ENCODE data around the gene PUS1.

The PUS1 gene

GRCh38 chr12:131902332-131903241 is 26.5 kb upstream of the PUS1 start:
- DNase-seq (ENCODE audit: low spot score) = no peak

DNA sequence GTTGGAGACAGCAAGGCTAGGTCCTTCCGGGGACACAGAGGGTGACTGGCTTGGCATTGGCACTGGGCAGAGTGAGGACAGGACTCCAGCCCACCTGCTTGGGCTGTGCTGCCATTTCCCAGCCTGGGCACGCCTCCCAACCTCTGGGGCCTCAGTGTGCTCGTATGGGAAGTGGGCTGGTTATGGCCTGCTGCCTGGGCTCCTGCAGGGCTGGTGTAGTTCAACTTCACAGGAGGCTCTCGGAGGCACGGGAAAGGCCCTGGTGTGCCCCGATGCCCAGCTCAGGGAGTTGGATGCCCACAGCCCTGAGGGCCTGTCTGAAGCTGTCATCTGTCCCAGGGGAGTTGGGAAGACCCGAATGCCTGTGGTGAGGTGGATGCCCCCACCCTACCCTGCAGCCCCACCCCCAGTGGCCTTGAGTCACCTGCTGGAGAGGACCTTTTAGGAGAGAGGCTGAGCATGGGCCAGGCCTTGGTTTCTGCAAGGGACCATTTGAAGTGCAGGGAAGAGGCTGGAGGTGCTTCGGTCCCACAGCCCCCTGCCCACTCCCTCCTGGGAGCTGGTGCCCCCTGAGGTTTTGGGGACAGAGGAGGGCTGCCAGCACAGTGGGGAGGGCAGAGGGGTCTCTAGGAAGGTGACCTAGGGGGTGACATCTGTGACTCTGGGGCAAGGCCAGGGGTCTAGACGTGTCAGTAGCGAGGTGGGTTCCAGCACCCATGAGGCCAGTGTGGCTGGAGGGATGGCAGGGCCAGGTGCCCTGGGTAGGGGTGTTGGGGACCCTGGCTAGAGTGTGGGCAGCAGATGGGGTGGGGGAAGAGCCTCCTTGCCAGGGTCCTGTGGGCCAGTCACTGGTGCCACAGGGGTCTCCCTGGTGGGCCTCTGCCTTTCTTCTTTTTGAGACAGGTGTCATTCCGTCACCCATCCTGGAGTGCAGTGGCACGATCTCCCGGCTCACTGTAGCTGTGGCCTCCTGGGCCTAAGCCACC is 25.5 kb upstream of the PUS1 start:
- DNase-seq (ENCODE audit: low spot score) = no peak

- DNase-seq (ENCODE audit: low spot score) = no peak
These were observed 24.7 kb upstream of the PUS1 start for GRCh38 chr12:131904346-131904745.

DNA sequence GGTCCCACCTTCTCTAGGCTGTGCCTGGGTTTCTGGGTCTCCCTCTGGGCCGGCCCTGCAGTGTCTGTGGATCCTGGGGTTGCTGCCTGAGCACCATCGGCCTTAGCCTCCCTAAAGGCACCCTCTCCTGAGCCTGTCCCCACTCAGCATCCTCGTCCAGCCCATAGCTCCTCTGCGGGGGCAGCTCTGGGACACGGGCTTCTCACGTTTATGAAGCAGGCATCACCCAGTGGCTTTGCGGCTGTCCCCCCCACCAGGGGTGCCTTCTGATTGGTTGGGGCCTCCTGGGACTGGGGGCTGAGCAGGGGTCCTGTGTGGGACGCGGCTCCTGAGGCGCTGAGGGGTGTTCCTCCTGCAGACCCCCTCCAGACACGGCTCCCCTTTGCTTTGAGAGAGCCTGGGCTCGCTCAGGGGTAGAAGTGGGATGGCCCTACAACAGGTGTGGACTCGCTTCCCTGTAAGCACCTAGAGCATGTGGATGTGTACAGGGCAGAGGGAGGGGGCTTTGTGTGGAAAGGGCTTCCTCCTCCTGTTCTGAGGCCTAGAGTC is 23.9 kb upstream of the PUS1 start:
- no peak for DNase-seq (ENCODE audit: low spot score)

DNA sequence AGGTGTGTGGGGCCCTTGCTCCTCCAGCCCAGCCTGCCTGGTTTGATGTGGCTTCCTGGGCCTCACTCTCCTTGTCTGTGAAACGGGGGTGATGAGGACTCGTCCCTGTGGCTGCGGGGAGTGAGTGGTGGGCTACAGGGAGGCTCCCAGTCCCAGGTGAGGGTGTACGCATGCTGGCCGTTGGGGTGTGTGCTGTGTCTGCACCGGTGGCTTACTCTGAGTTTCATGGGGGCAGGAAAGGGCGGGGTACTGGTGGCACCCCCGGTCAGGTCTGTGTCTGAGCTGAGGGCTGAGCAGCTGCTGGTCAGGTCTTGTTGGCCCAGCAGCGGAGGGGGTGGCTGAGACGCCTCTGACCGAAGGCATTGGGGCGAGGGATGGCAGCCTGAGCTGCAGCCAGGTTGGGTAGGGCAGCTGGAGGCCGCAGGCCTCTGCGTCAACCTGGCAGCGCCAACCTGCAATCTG is 23.4 kb upstream of the PUS1 start:
- DNase-seq (ENCODE audit: low spot score) = no peak

DNA sequence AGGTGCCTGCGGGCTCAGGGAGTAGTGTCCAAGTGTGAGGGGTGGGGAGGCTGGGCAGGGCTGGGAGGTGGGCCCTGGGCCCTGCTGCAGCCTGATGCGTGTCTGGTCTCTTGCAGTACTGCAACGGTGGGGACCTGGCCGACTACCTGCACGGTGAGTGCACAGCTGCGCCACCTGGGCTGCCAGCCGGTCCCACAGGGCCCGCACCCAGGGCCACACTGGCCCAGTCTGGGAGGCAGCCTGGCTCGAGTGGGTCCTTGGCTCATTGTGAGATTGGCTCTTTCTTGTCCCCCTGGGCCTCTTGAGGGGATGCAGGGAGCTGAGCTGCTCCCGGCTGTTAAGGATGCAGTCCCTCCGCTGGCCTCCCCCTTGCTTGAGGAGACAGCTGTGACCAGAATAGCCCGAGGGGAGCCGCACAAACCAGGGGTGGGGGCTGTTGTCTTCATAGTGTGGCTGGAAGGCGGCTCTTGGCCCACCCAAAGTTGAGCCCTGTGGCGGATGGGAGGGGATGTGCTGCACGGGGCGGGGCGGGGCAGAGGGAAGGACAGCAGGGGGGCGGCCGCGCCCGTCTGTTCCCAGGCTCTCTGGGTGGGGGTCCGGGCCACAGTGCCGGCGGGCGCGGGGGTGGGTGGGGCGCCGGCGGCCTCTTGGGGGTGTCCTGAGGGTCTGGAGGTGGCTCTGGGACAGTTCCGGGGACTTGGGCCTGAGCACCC is 21.5 kb upstream of the PUS1 start:
- DNase-seq (ENCODE audit: low spot score) = no peak

- no peak for DNase-seq (ENCODE audit: low spot score)
These were observed 20.7 kb upstream of the PUS1 start for GRCh38 chr12:131908092-131909080.

GRCh38 chr12:131909081-131909751 is 19.9 kb upstream of the PUS1 start:
- DNase-seq (ENCODE audit: low spot score) = no peak

GRCh38 chr12:131909752-131910219 is 19.3 kb upstream of the PUS1 start:
- DNase-seq (ENCODE audit: low spot score) = no peak

GRCh38 chr12:131910302-131911027 is 18.6 kb upstream of the PUS1 start:
- no peak for DNase-seq (ENCODE audit: low spot score)

GRCh38 chr12:131911028-131911650 is 17.9 kb upstream of the PUS1 start:
- no peak for DNase-seq (ENCODE audit: low spot score)

GRCh38 chr12:131911851-131912477 is 17.1 kb upstream of the PUS1 start:
- DNase-seq (ENCODE audit: low spot score) = no peak

DNA sequence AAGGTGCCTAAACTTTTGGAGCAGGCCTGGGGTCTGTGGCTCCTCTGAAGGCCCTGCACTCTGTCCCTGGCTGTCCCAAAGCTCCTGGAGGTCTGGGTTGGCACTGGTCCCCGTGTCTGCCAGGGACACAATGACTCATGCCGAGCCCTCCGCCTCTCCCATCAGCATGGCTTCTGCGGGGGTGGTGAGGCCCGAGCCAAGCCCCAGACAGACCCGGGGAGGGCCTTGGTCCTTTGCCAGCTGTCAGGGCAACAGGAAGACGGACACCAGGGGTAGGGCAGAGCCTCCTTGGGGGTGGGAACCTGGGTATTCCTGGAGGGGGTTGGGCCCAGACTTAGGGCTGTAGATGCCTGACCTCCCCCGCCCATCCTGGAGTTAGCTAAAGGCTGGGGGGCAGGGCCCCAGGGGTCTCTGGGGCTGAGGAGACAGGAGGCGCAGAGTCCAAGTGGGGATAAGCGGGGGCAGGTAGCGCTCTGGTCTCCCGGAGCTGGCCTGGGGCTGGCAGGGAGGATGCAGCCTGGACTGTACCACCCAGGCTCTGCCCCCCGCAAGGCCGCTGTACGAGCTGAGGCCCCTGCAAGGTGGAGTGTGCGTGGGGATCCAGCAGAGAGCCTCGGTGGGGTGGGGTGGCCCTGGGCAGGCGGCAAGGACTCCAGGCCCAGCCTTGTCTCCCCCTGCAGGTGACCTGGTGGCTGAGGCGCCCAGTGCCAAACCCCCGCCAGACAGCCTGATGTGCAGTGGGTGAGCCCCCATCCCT is 16.4 kb upstream of the PUS1 start:
- DNase-seq (ENCODE audit: low spot score) = no peak

- no peak for DNase-seq (ENCODE audit: low spot score)
These were observed 15.4 kb upstream of the PUS1 start for GRCh38 chr12:131913666-131914065.

DNA sequence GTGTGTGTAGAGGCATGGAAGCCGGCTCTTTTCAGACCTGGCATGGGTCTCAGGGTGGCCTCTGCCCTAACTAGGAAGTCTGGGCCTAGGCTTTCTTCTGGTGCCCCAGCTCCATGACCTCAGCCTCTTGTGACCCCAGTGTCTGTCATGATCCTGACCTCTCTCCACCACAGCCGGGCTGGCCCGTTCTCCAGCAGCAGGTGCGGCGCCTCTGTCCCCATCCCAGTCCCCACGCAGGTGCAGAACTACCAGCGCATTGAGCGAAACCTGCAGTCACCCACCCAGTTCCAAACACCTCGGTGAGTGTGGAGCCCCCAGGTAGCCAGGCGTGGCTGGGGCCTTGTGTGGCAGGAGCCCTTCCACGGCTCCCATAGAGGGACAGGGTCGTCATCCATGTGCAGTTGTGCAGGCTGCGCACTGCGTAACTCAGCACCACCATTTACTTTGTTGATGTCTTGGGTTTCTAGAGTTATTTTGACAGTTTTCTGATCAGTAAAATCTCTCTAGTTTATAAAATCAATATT is 14.8 kb upstream of the PUS1 start:
- no peak for DNase-seq (ENCODE audit: low spot score)

GRCh38 chr12:131915000-131915689 is 13.9 kb upstream of the PUS1 start:
- DNase-seq (ENCODE audit: low spot score) = no peak

GRCh38 chr12:131915823-131916222 is 13.3 kb upstream of the PUS1 start:
- no peak for DNase-seq (ENCODE audit: low spot score)
